HPDE6-E6E7 (cell line): ENCODE results near the gene RNF19B.
A peak's percentile ranks its signal among the peaks of the same experiment; 100 is the strongest.
"Not testable (repeated sequence)": the region's sequence is repeated elsewhere in the genome, so short reads cannot be mapped to it uniquely, and the experiment has no call there.

Experiments used
- DNase-seq: peaks from one replicate; pipeline ENCODE4 v3.0.0; 2011; ENCODE audit warnings: missing footprints; ENCODE audit errors: extremely low spot score

Gene RNF19B, protein sequence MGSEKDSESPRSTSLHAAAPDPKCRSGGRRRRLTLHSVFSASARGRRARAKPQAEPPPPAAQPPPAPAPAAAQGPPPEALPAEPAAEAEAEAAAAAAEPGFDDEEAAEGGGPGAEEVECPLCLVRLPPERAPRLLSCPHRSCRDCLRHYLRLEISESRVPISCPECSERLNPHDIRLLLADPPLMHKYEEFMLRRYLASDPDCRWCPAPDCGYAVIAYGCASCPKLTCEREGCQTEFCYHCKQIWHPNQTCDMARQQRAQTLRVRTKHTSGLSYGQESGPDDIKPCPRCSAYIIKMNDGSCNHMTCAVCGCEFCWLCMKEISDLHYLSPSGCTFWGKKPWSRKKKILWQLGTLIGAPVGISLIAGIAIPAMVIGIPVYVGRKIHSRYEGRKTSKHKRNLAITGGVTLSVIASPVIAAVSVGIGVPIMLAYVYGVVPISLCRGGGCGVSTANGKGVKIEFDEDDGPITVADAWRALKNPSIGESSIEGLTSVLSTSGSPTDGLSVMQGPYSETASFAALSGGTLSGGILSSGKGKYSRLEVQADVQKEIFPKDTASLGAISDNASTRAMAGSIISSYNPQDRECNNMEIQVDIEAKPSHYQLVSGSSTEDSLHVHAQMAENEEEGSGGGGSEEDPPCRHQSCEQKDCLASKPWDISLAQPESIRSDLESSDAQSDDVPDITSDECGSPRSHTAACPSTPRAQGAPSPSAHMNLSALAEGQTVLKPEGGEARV

DNA sequence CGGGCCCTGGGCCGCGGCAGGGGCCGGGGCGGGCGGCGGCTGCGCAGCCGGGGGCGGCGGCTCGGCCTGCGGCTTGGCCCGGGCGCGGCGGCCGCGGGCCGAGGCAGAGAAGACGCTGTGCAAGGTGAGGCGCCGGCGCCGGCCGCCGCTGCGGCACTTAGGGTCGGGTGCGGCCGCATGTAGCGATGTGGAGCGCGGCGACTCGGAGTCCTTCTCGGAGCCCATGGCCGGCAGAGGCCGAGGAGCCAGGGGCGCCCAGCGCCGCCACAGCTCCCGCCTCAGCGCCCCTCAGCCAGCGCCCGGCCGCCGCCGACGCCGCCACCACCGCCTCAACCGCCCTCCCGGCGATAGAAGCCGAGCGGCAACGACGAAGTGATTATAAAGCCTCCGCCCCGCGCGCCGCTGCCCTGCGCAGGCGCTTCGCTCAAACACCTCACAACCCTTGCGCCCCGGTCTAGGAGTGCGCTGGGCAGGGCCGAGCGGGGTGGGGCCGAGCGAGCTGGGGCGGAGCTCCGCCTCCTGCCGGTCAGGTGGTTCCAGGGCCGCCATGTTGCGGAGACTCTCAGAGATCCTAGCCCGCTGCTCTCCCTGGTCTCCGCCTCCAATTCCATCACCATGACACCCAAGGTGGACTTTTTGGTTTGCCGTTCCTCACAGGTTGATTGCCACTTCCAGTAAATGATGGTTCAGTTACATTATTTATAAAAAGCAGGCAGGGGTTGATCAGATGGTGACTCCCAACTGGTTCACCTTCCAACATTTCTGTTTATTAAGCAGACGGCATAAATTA lies at the start of gene RNF19B:
RNF19B (minus strand) TSS at position 349 of the 790 bp plus-strand sequence; CDS start at position 225, 124 bp downstream.
- DNase-seq = peak; percentile 97

DNA sequence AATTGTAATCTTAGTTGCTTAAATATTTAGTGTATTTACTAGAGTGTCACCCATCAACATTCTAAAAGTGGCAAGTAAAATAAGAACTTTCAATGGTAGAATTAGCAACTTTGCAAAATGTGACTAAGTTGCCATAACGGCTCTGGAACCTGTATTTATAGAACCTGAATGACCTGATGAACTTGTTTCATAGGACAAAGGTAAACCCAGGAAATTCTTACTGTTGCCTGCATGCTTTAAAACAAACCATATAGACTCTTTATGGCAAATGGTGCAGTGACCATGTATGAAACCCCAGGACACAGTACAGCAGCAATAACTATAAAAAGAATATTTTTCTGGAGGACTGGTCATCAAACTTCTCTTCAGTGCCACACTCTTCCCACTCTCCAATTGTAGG lies 49.2 kb upstream of the RNF19B start:
- no peak for DNase-seq

DNA sequence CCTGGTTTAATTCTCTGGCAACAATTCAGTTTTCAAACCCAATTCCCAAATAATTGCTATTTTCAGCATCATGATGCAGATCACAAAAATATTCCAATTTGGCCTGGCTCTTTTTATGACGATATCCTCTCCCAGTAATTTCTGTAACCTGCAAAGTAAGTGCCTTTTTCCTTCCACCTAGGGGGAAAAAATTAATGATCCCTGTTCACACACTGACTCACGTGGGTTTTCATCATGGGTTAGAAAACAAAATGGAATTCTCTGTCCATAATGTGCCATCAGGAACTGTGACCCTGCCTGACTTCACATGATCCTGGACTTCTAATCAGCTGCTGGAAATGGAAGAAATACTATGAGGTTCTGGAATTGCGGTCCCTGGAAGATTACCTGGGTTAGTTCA lies 47.6 kb upstream of the RNF19B start:
- no peak for DNase-seq

DNA sequence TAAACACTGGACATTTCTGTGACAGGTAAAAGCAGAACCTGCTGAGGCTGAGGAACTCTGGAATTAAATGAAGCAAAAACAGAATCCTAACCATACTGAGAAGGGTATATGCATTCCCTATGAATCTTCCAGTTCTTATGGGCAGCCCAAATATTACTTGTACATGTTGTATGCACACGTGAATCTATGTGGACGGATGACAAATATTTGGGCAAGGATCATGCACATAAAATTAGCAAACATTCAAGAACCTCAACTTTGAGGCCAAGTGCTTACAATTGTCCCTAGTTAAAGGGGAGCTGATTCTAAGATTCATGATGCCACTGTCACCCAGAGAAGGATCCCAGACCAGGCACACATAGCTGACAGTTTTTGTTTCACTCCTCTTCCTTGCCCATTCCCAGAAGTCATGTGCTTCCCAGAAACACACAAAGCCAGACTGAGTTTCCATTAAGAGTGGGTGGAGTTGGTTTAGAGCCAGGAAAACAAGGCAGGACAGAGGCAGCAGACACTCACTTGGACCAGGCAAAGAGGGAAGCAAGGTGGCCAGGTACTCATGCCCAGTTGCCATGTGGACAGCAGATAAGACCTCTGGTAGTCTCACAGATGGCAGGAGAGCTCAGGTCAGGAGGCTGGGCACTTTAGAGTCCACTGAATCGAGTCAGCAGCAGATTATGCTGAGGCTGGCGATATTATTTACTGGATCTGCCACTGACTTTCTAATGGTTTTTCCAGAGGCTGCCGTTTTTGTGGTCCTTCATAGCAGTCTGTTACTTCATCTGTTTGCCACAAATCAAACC lies 46.5 kb upstream of the RNF19B start:
- DNase-seq = no peak

GRCh38 chr1:33009561-33009960 lies 45.0 kb upstream of the RNF19B start:
- DNase-seq = no peak

DNA sequence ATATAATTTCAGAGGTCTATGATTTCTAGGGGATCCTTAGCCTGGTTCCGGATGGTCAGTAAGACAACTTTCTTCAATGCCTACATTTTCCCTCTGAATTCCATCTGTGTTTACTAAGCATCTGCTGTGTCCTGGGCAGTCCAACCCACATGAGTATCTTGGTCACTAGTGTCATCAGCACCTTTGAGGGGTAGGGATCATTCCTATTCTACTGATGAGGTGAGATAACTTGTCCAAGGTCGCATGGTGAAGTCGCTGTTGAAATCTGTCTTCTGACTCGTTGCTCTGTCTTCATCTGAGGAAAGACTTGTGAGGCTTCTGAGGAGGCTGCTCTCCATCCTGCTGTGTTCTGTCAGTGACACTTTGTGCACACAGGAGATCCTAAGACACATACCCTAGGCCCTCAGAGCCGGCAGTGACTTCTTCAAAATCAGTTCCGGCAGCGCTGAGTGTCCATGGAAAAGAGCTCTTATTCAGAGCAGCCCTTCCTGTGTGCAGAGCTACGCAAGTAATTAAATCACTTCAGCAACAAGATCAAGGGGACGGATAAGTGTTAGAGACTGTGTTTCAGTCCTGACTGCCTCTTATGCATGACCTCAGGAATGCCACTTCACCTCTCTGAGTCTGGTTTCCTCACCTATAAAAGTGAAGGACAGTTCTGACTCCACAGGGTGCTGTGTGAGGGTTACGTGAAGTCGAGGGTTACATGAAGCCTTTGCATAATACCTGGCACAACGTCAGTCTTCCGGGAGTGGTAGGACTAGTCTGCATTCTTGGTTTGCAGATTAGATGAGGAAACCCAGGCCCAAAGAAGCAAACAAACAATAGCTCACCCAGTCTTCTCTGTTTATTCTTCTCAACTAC lies 43.7 kb upstream of the RNF19B start:
- DNase-seq = no peak

DNA sequence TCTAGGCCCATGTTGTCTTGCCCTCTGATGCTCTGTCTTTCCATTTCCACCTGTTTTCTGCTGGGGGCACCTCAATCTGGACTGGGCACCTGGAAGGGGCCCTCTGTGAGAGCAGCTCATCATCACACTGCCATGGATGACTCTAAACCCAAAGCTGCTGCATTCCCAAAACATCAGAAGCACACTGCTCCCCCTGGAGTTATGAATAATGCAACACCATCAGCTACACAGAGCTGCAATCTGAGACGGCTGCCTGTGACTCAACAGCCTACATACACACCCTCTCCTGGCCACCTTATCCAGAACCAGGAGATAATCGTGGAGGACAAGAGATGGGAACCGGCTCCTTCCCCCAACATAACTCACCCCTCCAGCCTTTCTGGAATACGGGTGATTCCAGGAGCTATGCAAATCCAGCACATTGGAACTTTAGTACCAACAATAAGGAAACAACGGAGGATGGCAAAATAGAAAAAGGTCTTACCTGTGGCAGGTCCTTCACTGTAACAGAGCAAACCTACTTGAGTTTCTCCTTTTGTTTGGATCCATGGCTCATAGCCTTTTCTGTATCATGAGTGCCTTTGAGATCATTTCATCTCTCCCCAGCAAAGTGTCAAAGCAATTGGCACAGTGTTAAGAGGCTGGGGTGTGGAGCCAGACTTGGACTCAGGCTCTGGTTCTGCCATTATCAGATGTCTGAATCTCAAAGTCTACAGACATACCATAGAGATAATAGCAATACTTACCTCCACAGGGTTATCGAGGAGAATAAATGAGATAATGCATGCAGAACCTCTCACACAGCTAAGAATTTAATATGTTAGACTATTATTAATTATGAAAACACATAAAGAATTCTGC lies 42.8 kb upstream of the RNF19B start:
- peak; percentile 98 for DNase-seq

- DNase-seq = no peak
These were observed 41.3 kb upstream of the RNF19B start for GRCh38 chr1:33005838-33006421.

DNA sequence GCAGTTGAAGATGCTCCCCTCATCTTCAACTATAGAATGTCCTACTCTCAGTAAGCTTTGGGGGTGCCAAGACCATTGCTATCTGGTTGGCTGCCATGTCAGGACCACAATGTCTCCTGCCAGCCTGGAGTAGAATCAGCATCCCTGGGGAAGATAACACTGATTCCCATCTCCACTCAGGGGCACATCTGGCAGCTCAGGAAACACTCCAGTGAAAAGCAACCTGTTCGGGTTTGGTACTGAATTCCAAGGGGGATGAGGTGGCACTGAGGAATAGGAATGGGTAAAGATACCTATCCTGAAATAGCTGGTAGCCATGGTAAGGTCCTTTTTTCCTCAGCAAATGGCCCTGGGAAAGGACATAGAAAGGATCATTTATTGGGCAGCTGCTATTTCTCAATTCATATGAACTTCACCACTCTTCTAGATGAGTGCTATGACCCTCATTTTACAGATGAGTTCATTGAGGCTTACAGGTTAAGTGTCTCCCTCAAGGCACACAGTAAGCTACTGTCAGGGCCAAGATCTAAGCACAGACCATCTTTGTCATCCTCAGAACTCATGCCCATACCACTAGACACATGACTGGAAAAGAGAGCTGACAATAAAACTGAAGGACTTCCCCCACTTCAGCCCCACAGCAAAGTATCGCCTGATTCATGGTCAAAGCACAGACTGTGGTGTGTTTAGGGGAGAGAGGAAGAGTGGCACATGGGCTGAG lies 40.7 kb upstream of the RNF19B start:
- no peak for DNase-seq

- DNase-seq = peak; percentile 88
These were observed 40.0 kb upstream of the RNF19B start for GRCh38 chr1:33004613-33005012.

DNA sequence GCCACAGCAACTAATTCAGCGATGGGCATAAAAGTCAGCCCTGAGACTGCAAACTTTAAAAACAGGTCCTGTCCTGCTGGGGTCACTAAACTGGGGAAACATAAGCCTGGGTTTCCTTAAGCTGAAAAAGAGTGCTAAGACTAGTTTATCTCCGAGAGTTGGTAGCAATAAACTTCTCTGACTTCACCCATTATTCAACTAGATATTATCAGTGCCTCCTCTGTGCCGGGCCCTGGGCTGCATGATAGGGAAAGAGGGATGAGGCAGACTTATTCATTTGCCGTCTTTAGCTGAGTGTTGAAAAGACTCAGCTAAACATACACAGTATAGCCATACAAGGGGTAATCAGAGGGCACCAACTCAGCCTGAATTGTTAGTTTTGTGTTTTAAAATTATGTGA lies 39.0 kb upstream of the RNF19B start:
- no peak for DNase-seq

DNA sequence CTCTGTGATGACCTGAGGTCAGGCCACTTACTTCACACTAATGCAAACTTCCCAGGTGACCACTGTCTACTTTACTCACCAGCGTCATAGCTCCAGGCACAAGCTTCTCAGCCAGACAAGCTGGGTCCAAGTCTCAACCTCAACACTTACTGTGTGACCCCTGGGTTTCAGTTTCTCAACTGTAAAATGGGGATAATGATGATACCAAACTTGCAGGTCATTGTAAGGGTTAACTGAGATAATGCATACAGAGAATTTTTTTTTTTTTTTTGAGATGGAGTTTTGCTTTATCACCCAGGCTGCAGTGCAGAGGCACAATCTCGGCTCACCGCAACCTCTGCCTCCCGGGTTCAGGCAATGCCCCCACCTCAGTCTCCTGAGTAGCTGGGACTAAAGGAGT lies 37.4 kb upstream of the RNF19B start:
- no peak for DNase-seq

- DNase-seq = no peak
These were observed 36.7 kb upstream of the RNF19B start for GRCh38 chr1:33001282-33001681.

DNA sequence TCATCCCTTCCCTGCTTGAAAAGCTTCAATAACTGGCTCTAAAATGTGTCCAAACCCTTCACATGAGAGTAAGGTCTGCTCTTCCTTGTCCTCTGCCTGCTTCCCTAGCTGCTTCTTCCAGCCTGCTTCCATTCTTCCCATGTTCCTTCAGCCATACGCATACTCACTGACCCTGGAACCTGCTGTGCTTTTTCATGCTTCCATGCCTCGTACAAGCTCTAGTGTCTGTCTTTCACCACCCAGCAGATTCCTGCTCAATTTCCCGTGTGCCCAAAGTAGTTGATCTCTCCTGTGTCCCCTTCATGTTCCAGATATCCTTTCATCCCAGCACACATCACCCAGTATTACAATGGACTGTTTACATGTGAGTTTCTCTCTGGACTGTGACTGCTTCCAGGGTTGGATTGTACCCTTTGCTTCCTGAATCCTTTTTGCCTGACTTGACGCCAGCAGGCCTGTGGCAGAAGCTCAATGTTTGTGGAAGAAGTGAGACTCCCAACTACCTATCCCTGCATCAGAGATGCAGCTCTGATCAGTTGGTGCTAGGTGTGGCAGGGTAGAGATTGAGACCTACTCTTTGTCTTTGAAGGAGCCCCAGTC lies 35.9 kb upstream of the RNF19B start:
- no peak for DNase-seq

GRCh38 chr1:32998997-32999396 lies 34.4 kb upstream of the RNF19B start:
- DNase-seq = no peak

DNA sequence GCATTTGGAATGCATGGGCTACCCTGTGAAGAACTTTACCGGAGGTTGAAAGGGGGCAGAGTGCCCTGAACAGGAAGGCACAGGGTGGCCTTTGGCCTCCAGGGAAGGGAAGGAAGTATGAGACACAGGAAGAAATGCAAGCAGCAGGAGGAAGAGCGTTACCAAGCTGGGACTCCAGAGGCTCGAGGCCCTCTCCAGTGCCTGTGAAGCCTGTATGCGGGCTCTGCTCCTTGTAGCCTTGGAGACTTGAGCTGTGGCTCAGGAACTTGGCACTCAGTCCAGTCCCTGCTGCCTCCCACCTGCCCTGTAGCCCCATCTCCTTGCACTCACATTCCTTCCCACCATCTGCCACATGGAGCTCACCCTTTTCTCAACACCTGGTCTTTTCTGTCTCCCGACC lies 33.5 kb upstream of the RNF19B start:
- DNase-seq = no peak

- no peak for DNase-seq
These were observed 32.8 kb upstream of the RNF19B start for GRCh38 chr1:32997381-32997891.

DNA sequence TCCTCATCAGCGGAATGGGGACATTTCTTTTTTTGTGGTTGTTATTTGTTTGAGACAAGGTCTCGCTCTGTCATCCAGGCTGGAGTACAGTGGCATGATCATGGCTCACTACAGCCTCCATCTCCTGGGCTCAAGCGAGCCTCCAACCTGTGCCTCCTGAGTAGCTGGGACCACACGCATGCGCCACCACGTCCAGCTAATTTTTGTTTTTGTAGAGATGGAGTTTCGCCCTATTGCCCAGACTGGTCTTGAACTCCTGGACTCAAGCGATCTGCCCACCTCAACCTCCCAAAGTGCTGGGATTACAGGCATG lies 28.7 kb upstream of the RNF19B start:
- DNase-seq = not testable (repeated sequence)
